Erythroblast (primary cell): ENCODE measurements around the gene ADGRA3.
"Not testable (repeated sequence)": the region's sequence is repeated elsewhere in the genome, so short reads cannot be mapped to it uniquely, and the experiment has no call there.

Experiments used
- DNase-seq, 2 experiments: peaks; one replicate each; lab custom pipeline; 2025; lab: John Stamatoyannopoulos, UW
- GATA1 ChIP-seq: IDR thresholded peaks from 2 replicates; pipeline ENCODE4 v1.6.1; 2011; ENCODE audit warnings: low read depth, mild to moderate bottlenecking, control low read depth, low read length, moderate library complexity
- POLR2A ChIP-seq: IDR thresholded peaks from 2 replicates; pipeline ENCODE4 v1.6.1; 2011; ENCODE audit warnings: mild to moderate bottlenecking, low read length

Gene ADGRA3

GRCh38 chr4:22416403-22416802, 99.5 kb downstream of the ADGRA3 start:
- peak; percentile 40 to 74 for DNase-seq
- TF ChIP-seq GATA1 (no peak), POLR2A (no peak)

GRCh38 chr4:22414833-22415232, 101.0 kb downstream of the ADGRA3 start:
- TF ChIP-seq GATA1 (no peak), POLR2A (no peak)
- DNase-seq: no peak

GRCh38 chr4:22413471-22413870, 102.4 kb downstream of the ADGRA3 start:
- no peak for DNase-seq
- no peak for TF ChIP-seq POLR2A
- TF ChIP-seq GATA1: no peak

DNA sequence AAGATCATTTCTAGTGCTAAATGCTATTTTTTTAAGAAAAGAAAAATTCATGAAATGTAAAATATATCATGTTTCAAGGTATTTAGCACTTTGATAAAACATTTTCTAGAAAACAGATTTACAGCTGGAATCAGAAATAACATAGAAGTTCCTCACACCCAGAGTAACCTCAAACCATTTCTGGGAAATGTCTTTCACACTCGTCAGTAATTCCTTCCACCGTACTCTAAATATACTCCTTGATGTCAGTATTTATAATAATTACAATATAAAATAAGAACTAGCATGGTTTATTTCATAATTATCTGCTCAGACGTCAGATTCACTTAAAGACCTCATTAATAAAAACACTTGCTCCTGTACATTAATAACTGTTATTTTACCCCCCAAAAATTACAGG, 103.9 kb downstream of the ADGRA3 start:
- DNase-seq: no peak
- TF ChIP-seq GATA1 (no peak), POLR2A (no peak)

GRCh38 chr4:22410645-22411247, 105.1 kb downstream of the ADGRA3 start:
- DNase-seq: peak; percentile 7 to 26

GRCh38 chr4:22408474-22408873, 107.4 kb downstream of the ADGRA3 start:
- no peak for DNase-seq
- TF ChIP-seq GATA1 (no peak), POLR2A (no peak)

More at GRCh38 chr4:22410645-22411247, 105.1 kb downstream of the ADGRA3 start:
- no peak for TF ChIP-seq POLR2A
- TF ChIP-seq GATA1: no peak

DNA sequence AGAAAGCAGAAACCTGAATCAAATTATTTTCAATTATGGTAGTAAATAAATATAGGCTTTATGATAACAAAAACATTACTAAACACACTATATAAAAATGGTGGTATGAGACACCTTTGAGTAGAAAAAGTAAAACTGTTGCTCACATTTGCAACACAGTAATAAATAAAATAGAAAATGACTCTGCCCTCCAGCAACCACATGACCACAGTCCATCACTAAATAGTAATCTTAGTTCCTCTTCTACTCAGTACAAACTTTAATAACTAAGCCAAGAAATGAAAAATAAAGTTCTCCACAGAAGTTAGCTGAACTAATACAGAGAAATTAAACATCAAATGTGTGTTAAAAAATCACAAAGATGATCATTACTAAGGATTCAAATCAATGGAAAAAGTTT, 108.5 kb downstream of the ADGRA3 start:
- TF ChIP-seq POLR2A (no peak), GATA1 (no peak)
- no peak for DNase-seq

DNA sequence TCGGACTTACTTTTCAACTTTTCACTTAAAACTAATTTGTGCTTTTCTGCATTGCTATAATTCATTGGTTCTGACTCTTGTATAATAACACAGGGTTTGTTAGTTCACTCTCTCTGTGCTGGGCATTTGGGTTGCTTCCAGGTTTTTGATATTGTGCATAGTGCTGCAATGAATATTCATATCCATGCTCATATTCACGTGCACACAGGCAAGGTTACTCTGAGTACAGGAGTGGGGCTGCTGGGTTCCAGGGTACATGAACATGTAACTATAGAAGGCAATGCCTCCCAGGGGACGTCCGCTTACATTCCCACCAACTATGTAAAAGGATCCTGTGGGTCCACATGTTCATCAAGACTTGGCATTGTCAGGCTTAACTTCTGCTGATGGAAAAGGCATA, 117.2 kb downstream of the ADGRA3 start:
- no peak for TF ChIP-seq POLR2A
- TF ChIP-seq GATA1: no peak
- DNase-seq: no peak

DNA sequence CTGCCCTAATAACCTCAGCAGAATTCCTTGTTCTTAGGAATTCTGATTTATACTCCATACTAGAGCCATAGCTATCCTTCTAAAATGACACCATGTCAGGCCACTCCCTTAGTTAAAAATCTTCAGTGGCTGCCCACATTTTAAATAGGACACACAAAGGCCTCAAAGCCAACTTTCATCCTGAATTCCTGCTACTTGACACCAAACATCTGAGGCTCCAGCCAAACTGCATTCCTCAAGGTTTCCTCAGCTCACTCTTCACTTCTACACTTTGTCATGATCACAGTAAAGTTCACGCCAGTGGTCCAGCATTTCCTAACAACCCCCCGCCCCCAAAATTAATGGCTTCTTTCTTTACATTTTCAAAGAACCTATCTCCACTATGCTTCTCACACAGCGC, 124.3 kb downstream of the ADGRA3 start:
- DNase-seq: no peak
- no peak for TF ChIP-seq GATA1
- TF ChIP-seq POLR2A: no peak

DNA sequence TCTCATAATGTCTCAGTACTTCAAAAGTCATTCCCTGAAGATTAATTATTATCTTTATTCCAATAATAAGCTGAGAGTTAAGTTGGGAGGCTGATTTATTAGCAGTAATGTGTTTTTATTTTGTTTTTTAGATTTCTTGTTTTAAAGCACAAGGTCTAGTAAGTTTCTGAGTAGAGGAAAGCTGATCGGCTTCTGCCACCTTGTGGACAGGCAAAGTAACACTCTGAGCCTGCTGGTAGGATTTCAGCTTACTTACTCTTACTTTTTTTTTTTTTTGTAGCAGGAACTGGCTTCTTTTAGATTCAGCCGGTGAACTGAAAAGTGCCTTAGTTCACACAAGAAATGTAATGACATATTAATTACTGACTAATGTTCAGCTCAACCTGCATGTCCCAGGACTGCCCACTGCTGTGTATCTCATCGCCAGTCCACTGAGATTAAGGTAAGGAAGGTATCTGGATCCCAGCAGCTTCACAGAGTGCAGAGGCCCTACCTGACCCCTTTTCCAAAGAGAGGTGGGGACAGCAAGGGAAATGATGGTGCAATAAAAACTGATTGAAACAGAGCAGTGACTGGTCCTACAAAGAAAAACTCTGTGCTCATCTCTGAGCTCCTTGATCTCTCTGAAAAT, 126.5 kb downstream of the ADGRA3 start:
- no peak for TF ChIP-seq GATA1
- no peak for TF ChIP-seq POLR2A
- peak; percentile 56 to 64 for DNase-seq

DNA sequence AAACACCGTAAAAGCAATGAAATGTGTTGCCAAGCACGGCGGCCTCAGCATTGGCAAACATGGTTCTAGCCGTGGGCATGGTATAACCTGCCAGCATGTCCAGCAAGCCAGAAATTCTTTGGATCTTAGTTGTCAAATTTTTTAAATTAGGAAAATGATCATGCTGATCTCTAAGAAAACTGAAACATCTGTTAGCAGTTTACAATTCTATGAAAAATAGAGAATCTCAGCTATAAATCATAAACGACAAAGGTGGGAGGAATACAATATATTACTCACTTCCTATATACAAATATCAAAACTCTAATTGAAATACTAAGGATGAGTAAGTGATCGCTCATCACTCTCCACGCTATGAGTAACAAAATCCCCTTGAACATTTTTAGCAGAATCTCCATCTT, 130.3 kb downstream of the ADGRA3 start:
- TF ChIP-seq GATA1 (no peak), POLR2A (no peak)
- no peak for DNase-seq

GRCh38 chr4:22384154-22384553, 131.7 kb downstream of the ADGRA3 start:
- TF ChIP-seq POLR2A: no peak
- no peak for TF ChIP-seq GATA1
- no peak for DNase-seq

DNA sequence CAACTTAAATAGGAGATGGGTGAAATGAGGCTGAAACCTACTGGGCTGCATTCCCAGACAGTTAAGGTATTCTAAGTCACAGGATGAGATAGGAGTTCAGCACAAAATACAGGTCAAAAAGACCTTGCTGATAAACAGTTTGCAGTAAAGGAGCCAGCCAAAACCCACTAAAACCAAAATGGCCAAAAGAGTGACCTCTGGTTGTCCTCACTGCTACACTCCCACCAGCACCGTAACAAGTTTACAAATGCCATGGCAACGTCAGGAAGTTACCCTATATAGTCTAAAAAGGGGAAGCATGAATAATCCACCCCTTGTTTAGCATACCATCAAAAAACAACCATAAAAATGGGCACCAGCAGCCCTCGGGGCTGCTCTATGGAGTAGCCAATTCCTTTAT, 133.7 kb downstream of the ADGRA3 start:
- DNase-seq: not testable (repeated sequence)

- DNase-seq: no peak
- TF ChIP-seq GATA1: no peak
- no peak for TF ChIP-seq POLR2A
Observed at GRCh38 chr4:22372986-22373385, 142.9 kb downstream of the ADGRA3 start.

- no peak for DNase-seq
- TF ChIP-seq GATA1 (no peak), POLR2A (no peak)
Observed at GRCh38 chr4:22369901-22370562, 145.8 kb downstream of the ADGRA3 start.
